ENCODE data around the gene UGT1A7.

UGT1A7 gene

DNA sequence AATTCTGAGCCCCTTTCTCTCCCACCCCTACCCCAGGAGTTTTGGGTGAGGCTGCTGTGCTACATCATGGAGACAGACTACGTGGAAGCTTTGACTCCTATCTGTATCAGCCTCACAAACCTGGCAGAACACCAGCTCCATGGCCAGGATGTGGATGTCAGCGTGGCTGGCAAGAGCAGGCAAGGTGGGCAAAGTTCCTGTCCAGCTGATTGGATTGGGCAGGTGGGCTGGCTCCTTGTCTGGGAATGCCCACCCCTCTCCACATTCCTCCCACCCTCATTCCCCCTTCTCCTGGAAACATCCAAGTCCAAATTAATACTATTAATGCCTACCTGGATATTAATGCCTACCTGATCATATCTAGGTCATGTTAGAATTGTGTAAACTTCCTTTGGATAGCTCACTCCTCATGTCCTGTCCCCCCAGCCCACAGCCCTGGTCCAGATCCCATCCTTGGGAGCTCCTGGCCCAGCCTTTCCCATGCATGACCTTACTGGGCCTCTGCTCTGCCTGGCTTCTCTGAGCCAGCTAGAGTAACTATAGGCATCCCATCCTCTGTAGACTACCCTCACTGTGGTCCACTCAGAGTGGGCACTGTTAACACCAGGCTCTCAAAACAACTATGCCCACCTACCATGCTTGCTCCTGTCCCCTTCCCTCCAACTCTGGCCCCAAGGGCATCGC, 120.6 kb downstream of the UGT1A7 start:
- Histone ChIP-seq H3K36me3 (ENCODE audit: control insufficient read depth in 5 of 5, insufficient read depth in 5 of 5, low read length in 5 of 5) (no peaks in the 10 kb centered on the region), H3K27ac (ENCODE audit: low read depth, low read length) (no peak overlapping the region), H3K27me3 (ENCODE audit: control insufficient read depth in 5 of 5, insufficient read depth in 4 of 5, low read length in 5 of 5) (peaks cover 0 to 3% (median 0%) of the 10 kb centered on the region in 5 donors), H3K4me1 (ENCODE audit: control insufficient read depth in 5 of 5, insufficient read depth in 5 of 5, low read length in 5 of 5) (no peaks in the 10 kb centered on the region), H3K4me3 (ENCODE audit: low read depth in 1 of 5, low read length in 5 of 5) (no peak overlapping the region), H3K9ac (ENCODE audit: low read length in 5 of 5) (no peak overlapping the region), H3K9me3 (ENCODE audit: control insufficient read depth in 5 of 5, low read length in 5 of 5) (no peaks in the 10 kb centered on the region)

DNA sequence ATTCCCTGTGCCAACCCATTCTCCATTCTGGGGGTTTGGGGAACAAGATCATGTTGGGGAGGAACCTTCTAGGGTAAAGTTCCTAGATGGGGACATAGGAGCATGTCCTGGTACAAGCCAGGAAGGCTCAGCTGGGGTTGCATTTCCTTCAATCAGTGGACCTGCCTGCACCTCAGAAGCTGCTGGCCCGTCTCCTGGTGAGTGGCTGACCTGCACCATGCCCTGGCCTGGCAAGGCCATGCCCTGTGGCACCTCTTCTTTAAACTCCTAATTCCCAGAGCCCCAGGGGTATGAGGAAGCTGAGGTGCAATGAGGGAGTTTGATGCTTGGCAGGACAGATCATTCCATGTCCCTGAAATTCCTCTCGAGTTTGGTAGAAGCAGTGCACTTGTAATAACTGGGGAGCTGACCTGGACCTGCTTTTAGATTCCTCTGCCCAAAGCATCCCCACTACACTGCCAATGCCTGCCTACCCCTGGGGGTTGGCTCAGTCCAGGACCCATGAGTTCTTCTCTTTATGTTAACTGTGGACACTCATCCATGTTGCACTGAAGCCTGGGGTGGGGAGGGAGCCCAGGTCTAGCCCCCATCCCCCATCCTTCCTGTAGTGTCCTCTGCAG, 121.7 kb downstream of the UGT1A7 start:
- Histone ChIP-seq H3K9ac (ENCODE audit: low read length in 5 of 5) (no peak overlapping the region), H3K36me3 (ENCODE audit: control insufficient read depth in 5 of 5, insufficient read depth in 5 of 5, low read length in 5 of 5) (no peaks in the 10 kb centered on the region), H3K4me1 (ENCODE audit: control insufficient read depth in 5 of 5, insufficient read depth in 5 of 5, low read length in 5 of 5) (no peaks in the 10 kb centered on the region), H3K27ac (ENCODE audit: low read depth, low read length) (no peak overlapping the region), H3K4me3 (ENCODE audit: low read depth in 1 of 5, low read length in 5 of 5) (no peak overlapping the region), H3K27me3 (ENCODE audit: control insufficient read depth in 5 of 5, insufficient read depth in 4 of 5, low read length in 5 of 5) (peaks cover 0 to 3% (median 0%) of the 10 kb centered on the region in 5 donors), H3K9me3 (ENCODE audit: control insufficient read depth in 5 of 5, low read length in 5 of 5) (no peaks in the 10 kb centered on the region)

GRCh38 chr2:233803994-233804393, 122.3 kb downstream of the UGT1A7 start:
- Histone ChIP-seq H3K9me3 (ENCODE audit: control insufficient read depth in 5 of 5, low read length in 5 of 5) (no peaks in the 10 kb centered on the region), H3K9ac (ENCODE audit: low read length in 5 of 5) (no peak overlapping the region), H3K36me3 (ENCODE audit: control insufficient read depth in 5 of 5, insufficient read depth in 5 of 5, low read length in 5 of 5) (no peaks in the 10 kb centered on the region), H3K4me3 (ENCODE audit: low read depth in 1 of 5, low read length in 5 of 5) (no peak overlapping the region), H3K27ac (ENCODE audit: low read depth, low read length) (no peak overlapping the region), H3K4me1 (ENCODE audit: control insufficient read depth in 5 of 5, insufficient read depth in 5 of 5, low read length in 5 of 5) (no peaks in the 10 kb centered on the region), H3K27me3 (ENCODE audit: control insufficient read depth in 5 of 5, insufficient read depth in 4 of 5, low read length in 5 of 5) (peaks cover 0 to 6% (median 0%) of the 10 kb centered on the region in 5 donors)

- Histone ChIP-seq H3K27ac (ENCODE audit: low read depth, low read length) (no peak overlapping the region), H3K27me3 (ENCODE audit: control insufficient read depth in 5 of 5, insufficient read depth in 4 of 5, low read length in 5 of 5) (peaks cover 0 to 10% (median 0%) of the 10 kb centered on the region in 5 donors), H3K9me3 (ENCODE audit: control insufficient read depth in 5 of 5, low read length in 5 of 5) (no peaks in the 10 kb centered on the region), H3K4me3 (ENCODE audit: low read depth in 1 of 5, low read length in 5 of 5) (no peak overlapping the region), H3K4me1 (ENCODE audit: control insufficient read depth in 5 of 5, insufficient read depth in 5 of 5, low read length in 5 of 5) (no peaks in the 10 kb centered on the region), H3K9ac (ENCODE audit: low read length in 5 of 5) (no peak overlapping the region), H3K36me3 (ENCODE audit: control insufficient read depth in 5 of 5, insufficient read depth in 5 of 5, low read length in 5 of 5) (no peaks in the 10 kb centered on the region)
These were observed 125.6 kb downstream of the UGT1A7 start for GRCh38 chr2:233807215-233807865.

- H3K27ac ChIP-seq (ENCODE audit: low read depth, low read length) = no peak overlapping the region
- H3K36me3 ChIP-seq (ENCODE audit: control insufficient read depth in 5 of 5, insufficient read depth in 5 of 5, low read length in 5 of 5) = no peaks in the 10 kb centered on the region
- H3K4me3 ChIP-seq (ENCODE audit: low read depth in 1 of 5, low read length in 5 of 5) = no peak overlapping the region
- no peaks in the 10 kb centered on the region for H3K9me3 ChIP-seq (ENCODE audit: control insufficient read depth in 5 of 5, low read length in 5 of 5)
- H3K4me1 ChIP-seq (ENCODE audit: control insufficient read depth in 5 of 5, insufficient read depth in 5 of 5, low read length in 5 of 5) = no peaks in the 10 kb centered on the region
- no peak overlapping the region for H3K9ac ChIP-seq (ENCODE audit: low read length in 5 of 5)
- H3K27me3 ChIP-seq (ENCODE audit: control insufficient read depth in 5 of 5, insufficient read depth in 4 of 5, low read length in 5 of 5) = peaks cover 0 to 10% (median 0%) of the 10 kb centered on the region in 5 donors
These were observed 126.5 kb downstream of the UGT1A7 start for GRCh38 chr2:233807966-233808935.

DNA sequence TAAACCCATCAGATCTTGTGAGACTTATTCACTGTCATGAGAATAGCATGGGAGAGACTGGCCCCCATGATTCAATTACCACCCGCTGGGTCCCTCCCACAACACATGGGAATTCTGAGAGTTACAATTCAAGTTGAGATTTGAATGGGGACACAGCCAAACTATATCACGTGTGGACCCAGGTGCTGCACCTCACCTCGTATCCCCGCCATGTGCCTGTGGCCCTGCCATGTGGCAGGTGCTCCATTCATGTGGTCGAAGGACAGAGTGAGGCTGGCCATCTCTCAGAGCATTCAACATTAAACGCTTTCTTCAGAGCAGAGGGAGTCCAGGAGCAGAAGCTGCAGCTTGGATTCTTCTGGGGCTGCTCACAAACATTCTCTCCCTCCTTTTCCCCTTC, 128.7 kb downstream of the UGT1A7 start:
- H3K4me1 ChIP-seq (ENCODE audit: control insufficient read depth in 5 of 5, insufficient read depth in 5 of 5, low read length in 5 of 5) = no peaks in the 10 kb centered on the region
- H3K36me3 ChIP-seq (ENCODE audit: control insufficient read depth in 5 of 5, insufficient read depth in 5 of 5, low read length in 5 of 5) = no peaks in the 10 kb centered on the region
- H3K9ac ChIP-seq (ENCODE audit: low read length in 5 of 5) = no peak overlapping the region
- H3K9me3 ChIP-seq (ENCODE audit: control insufficient read depth in 5 of 5, low read length in 5 of 5) = no peaks in the 10 kb centered on the region
- H3K27me3 ChIP-seq (ENCODE audit: control insufficient read depth in 5 of 5, insufficient read depth in 4 of 5, low read length in 5 of 5) = peaks cover 0 to 10% (median 0%) of the 10 kb centered on the region in 5 donors
- H3K27ac ChIP-seq (ENCODE audit: low read depth, low read length) = no peak overlapping the region
- no peak overlapping the region for H3K4me3 ChIP-seq (ENCODE audit: low read depth in 1 of 5, low read length in 5 of 5)

GRCh38 chr2:233811087-233811486, 129.4 kb downstream of the UGT1A7 start:
- H3K4me3 ChIP-seq (ENCODE audit: low read depth in 1 of 5, low read length in 5 of 5) = no peak overlapping the region
- H3K9me3 ChIP-seq (ENCODE audit: control insufficient read depth in 5 of 5, low read length in 5 of 5) = no peaks in the 10 kb centered on the region
- no peaks in the 10 kb centered on the region for H3K36me3 ChIP-seq (ENCODE audit: control insufficient read depth in 5 of 5, insufficient read depth in 5 of 5, low read length in 5 of 5)
- H3K4me1 ChIP-seq (ENCODE audit: control insufficient read depth in 5 of 5, insufficient read depth in 5 of 5, low read length in 5 of 5) = no peaks in the 10 kb centered on the region
- H3K9ac ChIP-seq (ENCODE audit: low read length in 5 of 5) = no peak overlapping the region
- H3K27ac ChIP-seq (ENCODE audit: low read depth, low read length) = no peak overlapping the region
- H3K27me3 ChIP-seq (ENCODE audit: control insufficient read depth in 5 of 5, insufficient read depth in 4 of 5, low read length in 5 of 5) = peaks cover 0 to 10% (median 0%) of the 10 kb centered on the region in 5 donors

GRCh38 chr2:233811732-233812131, 130.0 kb downstream of the UGT1A7 start:
- Histone ChIP-seq H3K4me1 (ENCODE audit: control insufficient read depth in 5 of 5, insufficient read depth in 5 of 5, low read length in 5 of 5) (peaks cover 0 to 5% (median 5%) of the 10 kb centered on the region in 5 donors), H3K4me3 (ENCODE audit: low read depth in 1 of 5, low read length in 5 of 5) (no peak overlapping the region), H3K9me3 (ENCODE audit: control insufficient read depth in 5 of 5, low read length in 5 of 5) (peaks cover 0 to 3% (median 0%) of the 10 kb centered on the region in 5 donors), H3K36me3 (ENCODE audit: control insufficient read depth in 5 of 5, insufficient read depth in 5 of 5, low read length in 5 of 5) (no peaks in the 10 kb centered on the region), H3K27ac (ENCODE audit: low read depth, low read length) (no peak overlapping the region), H3K9ac (ENCODE audit: low read length in 5 of 5) (no peak overlapping the region), H3K27me3 (ENCODE audit: control insufficient read depth in 5 of 5, insufficient read depth in 4 of 5, low read length in 5 of 5) (peaks cover 0 to 10% (median 0%) of the 10 kb centered on the region in 5 donors)

DNA sequence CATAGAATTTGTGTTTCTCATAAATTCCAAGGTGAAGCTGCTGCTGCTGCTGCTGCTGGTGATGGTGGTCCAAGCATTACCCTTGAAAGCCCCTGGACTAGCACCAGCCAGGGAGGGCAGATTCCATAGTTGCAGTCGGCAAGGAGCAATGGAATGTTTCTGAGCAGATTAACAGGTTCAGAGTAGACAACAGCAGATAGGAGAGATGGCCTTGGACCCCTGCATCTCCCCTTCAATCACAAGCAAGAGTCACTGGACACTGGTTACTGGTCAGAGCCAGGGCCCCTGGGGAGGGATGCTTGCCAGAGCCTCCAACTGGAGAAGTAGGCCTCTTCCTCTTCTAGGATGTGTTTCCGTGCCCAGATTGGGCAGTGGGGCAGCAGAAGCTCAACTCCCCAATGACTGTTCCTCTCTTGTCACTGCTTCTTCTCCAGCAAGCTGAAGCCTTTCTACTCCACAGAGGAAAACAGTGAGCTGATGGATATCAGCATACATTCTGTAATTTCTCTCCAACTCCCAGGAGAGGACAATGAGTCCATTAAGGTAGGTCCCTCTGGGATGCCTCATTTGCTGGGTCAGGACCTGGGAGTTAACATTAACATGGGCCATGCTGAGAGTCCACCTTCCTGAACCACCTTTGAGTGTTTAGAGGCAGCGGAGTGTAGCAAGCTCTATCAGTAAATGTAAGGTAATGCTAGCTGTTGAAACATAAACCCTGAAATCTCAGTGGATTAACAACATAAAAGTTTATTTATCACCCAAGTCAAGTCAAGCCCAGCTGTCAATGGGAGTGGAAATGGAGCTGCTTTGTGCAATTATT, 131.7 kb downstream of the UGT1A7 start:
- H3K9ac ChIP-seq (ENCODE audit: low read length in 5 of 5) = no peak overlapping the region
- peaks cover 0 to 3% (median 0%) of the 10 kb centered on the region in 5 donors for H3K9me3 ChIP-seq (ENCODE audit: control insufficient read depth in 5 of 5, low read length in 5 of 5)
- peaks cover 0 to 9% (median 0%) of the 10 kb centered on the region in 5 donors for H3K27me3 ChIP-seq (ENCODE audit: control insufficient read depth in 5 of 5, insufficient read depth in 4 of 5, low read length in 5 of 5)
- H3K27ac ChIP-seq (ENCODE audit: low read depth, low read length) = no peak overlapping the region
- no peak overlapping the region for H3K4me3 ChIP-seq (ENCODE audit: low read depth in 1 of 5, low read length in 5 of 5)
- H3K36me3 ChIP-seq (ENCODE audit: control insufficient read depth in 5 of 5, insufficient read depth in 5 of 5, low read length in 5 of 5) = no peaks in the 10 kb centered on the region
- H3K4me1 ChIP-seq (ENCODE audit: control insufficient read depth in 5 of 5, insufficient read depth in 5 of 5, low read length in 5 of 5) = peaks cover 0 to 22% (median 17%) of the 10 kb centered on the region in 5 donors
